ENCODE results near the gene HS6ST1.
"Not testable (repeated sequence)": the region's sequence is repeated elsewhere in the genome, so short reads cannot be mapped to it uniquely, and the experiment has no call there.

The HS6ST1 gene

DNA sequence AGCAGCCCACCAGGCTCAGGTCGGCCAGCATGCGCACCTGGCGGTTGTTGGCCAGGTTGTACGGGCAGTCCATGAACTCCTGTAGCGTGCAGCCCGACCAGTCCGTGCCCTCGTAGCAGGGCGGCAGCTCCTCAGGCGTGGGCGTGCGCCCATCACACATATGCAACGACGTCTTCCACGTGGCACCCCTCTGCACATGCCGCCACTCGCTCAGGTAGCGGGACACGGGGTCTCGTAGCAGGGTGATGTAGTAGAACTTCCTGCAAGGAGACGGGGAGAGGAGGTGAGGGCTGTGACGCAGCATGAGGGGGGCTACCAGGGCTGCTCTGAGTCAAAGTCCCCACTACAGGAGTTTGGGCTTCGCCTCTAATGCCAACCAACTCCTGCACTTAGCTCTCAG lies 50.1 kb downstream of the HS6ST1 start:
- not testable (repeated sequence) for H3K36me3 ChIP-seq (ENCODE audit: control insufficient read depth in 1 of 2, insufficient read depth in 2 of 2, low read length in 2 of 2)

DNA sequence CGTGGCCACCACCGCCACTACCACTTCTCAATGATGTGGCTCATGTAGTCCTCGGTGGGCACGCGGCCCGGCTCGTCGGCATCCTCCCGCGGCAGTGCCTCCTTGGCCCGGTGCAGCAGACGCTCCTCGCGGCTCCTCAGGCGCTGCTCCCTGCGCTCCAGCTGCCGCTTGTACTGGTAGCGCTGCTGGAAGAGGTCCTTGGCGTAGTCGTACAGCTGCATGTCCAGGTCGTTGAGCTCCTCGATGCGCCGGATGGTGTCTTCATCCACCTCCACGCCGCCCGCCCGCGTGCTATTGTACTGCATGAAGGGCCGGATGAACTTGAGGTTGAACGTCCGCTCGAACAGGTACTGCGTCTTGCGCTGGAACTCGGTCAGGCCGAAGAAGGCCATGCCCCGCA lies 50.5 kb downstream of the HS6ST1 start:
- not testable (repeated sequence) for H3K36me3 ChIP-seq (ENCODE audit: control insufficient read depth in 1 of 2, insufficient read depth in 2 of 2, low read length in 2 of 2); H3K27ac ChIP-seq (ENCODE audit: low read depth, low read length); H3K9ac ChIP-seq (ENCODE audit: low read depth in 1 of 2, low read length in 2 of 2); H3K9me3 ChIP-seq (ENCODE audit: control insufficient read depth in 1 of 2, low read length in 2 of 2); H3K4me3 ChIP-seq (ENCODE audit: low read depth in 1 of 2, low read length in 2 of 2); H3K27me3 ChIP-seq (ENCODE audit: control insufficient read depth in 1 of 2, insufficient read depth in 2 of 2, low read length in 2 of 2)
- H3K4me1 ChIP-seq (ENCODE audit: control insufficient read depth in 1 of 2, insufficient read depth in 2 of 2, low read length in 2 of 2), result peaks cover 9 to 18% of the 10 kb centered on the region in 2 donors

More for the DNA sequence above, 50.1 kb downstream of the HS6ST1 start:
- H3K27ac ChIP-seq (ENCODE audit: low read depth, low read length); H3K27me3 ChIP-seq (ENCODE audit: control insufficient read depth in 1 of 2, insufficient read depth in 2 of 2, low read length in 2 of 2); H3K9ac ChIP-seq (ENCODE audit: low read depth in 1 of 2, low read length in 2 of 2); H3K4me3 ChIP-seq (ENCODE audit: low read depth in 1 of 2, low read length in 2 of 2); H3K9me3 ChIP-seq (ENCODE audit: control insufficient read depth in 1 of 2, low read length in 2 of 2): not testable (repeated sequence)
- H3K4me1 ChIP-seq (ENCODE audit: control insufficient read depth in 1 of 2, insufficient read depth in 2 of 2, low read length in 2 of 2), result peaks cover 11 to 17% of the 10 kb centered on the region in 2 donors

DNA sequence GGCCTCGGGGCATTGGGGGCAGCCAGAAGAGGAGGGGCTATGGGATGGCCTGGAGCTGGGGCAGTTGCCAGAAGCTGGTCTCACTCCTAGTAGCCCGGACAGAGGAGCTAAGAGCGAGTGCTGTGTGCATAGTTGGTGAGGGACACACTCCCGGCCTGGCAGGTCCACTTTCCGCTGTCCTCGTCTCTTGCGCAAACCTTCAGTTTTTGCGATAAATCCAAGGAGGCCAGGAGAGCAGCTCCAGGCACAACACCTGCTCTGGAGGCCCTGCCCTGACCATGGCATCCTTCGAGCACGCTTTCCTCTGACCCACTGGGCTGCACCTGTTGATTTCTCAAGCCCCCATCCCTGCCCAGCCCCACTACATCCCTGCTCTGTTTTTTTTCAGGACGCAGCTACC lies 51.0 kb downstream of the HS6ST1 start:
- H3K4me1 ChIP-seq (ENCODE audit: control insufficient read depth in 1 of 2, insufficient read depth in 2 of 2, low read length in 2 of 2), result peaks cover 13 to 21% of the 10 kb centered on the region in 2 donors
- H3K27ac ChIP-seq (ENCODE audit: low read depth, low read length); H3K36me3 ChIP-seq (ENCODE audit: control insufficient read depth in 1 of 2, insufficient read depth in 2 of 2, low read length in 2 of 2); H3K27me3 ChIP-seq (ENCODE audit: control insufficient read depth in 1 of 2, insufficient read depth in 2 of 2, low read length in 2 of 2); H3K4me3 ChIP-seq (ENCODE audit: low read depth in 1 of 2, low read length in 2 of 2); H3K9ac ChIP-seq (ENCODE audit: low read depth in 1 of 2, low read length in 2 of 2); H3K9me3 ChIP-seq (ENCODE audit: control insufficient read depth in 1 of 2, low read length in 2 of 2): not testable (repeated sequence)

DNA sequence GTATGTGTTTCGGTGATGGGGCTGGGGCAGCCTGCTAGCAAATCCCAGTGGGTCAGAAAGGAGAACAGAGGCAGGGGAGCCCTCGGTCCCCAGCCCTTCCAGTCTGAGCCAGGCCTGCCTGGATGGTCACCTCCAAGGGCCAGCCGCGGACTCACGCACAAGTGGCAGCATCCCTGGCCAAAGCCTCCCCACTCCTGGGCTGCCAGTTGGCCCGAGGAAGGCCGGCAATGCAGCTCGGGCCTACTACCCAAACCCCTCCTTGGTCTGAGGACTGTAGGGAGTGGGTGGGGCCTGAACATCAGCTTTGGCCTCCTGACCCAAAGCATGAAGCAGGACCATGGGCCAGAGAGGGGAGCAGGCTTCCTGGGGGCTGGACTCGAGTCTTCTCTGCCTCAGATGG lies 51.5 kb downstream of the HS6ST1 start:
- H3K36me3 ChIP-seq (ENCODE audit: control insufficient read depth in 1 of 2, insufficient read depth in 2 of 2, low read length in 2 of 2); H3K4me3 ChIP-seq (ENCODE audit: low read depth in 1 of 2, low read length in 2 of 2); H3K27me3 ChIP-seq (ENCODE audit: control insufficient read depth in 1 of 2, insufficient read depth in 2 of 2, low read length in 2 of 2); H3K27ac ChIP-seq (ENCODE audit: low read depth, low read length); H3K9me3 ChIP-seq (ENCODE audit: control insufficient read depth in 1 of 2, low read length in 2 of 2); H3K9ac ChIP-seq (ENCODE audit: low read depth in 1 of 2, low read length in 2 of 2): not testable (repeated sequence)
- peaks cover 16 to 21% of the 10 kb centered on the region in 2 donors for H3K4me1 ChIP-seq (ENCODE audit: control insufficient read depth in 1 of 2, insufficient read depth in 2 of 2, low read length in 2 of 2)

DNA sequence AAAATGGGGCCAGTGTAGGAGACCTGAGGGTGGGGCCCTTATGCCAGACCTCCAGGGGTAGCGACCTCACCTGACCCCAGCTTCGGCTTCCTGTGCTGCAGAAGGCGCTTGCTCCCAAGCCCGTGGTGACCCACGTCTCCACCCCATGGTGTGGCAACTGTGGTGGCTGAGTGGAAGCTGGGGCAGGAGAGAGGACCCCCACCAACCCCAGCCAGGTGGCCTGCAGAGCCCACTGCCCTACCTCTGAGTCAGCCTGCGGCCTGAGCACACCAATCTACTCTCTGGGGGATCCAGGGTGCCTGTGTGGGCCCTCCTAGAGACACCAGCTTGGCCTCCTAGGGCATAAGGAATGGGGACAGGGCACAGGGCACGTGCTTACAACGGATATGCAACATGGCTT lies 52.2 kb downstream of the HS6ST1 start:
- H3K27me3 ChIP-seq (ENCODE audit: control insufficient read depth in 1 of 2, insufficient read depth in 2 of 2, low read length in 2 of 2); H3K36me3 ChIP-seq (ENCODE audit: control insufficient read depth in 1 of 2, insufficient read depth in 2 of 2, low read length in 2 of 2): not testable (repeated sequence)
- peaks cover 16 to 21% of the 10 kb centered on the region in 2 donors for H3K4me1 ChIP-seq (ENCODE audit: control insufficient read depth in 1 of 2, insufficient read depth in 2 of 2, low read length in 2 of 2)

DNA sequence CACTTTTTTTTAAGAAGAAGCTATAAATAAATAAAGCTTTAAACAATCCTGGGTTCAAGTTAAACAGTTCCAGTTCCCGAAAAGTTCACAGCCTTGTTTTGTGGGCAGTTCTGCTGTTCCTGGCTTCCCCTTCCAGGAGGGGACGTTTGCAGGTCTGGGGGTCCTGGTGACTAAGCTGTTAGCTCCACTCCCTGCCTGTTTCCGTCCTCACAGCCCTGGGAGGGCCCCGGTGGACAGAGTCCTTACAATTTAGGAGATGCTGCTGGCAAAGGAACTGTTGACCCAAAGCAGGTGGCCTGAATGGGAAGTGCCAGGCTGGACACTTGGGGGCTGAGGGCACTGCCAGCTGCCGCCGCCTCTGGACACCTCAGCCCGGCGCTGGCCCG lies 53.1 kb downstream of the HS6ST1 start:
- not testable (repeated sequence) for H3K9me3 ChIP-seq (ENCODE audit: control insufficient read depth in 1 of 2, low read length in 2 of 2); H3K9ac ChIP-seq (ENCODE audit: low read depth in 1 of 2, low read length in 2 of 2); H3K4me3 ChIP-seq (ENCODE audit: low read depth in 1 of 2, low read length in 2 of 2); H3K27ac ChIP-seq (ENCODE audit: low read depth, low read length); H3K36me3 ChIP-seq (ENCODE audit: control insufficient read depth in 1 of 2, insufficient read depth in 2 of 2, low read length in 2 of 2); H3K27me3 ChIP-seq (ENCODE audit: control insufficient read depth in 1 of 2, insufficient read depth in 2 of 2, low read length in 2 of 2)
- H3K4me1 ChIP-seq (ENCODE audit: control insufficient read depth in 1 of 2, insufficient read depth in 2 of 2, low read length in 2 of 2), result peaks cover 16% of the 10 kb centered on the region in 2 donors

More for the DNA sequence above, 52.2 kb downstream of the HS6ST1 start:
- H3K9me3 ChIP-seq (ENCODE audit: control insufficient read depth in 1 of 2, low read length in 2 of 2); H3K4me3 ChIP-seq (ENCODE audit: low read depth in 1 of 2, low read length in 2 of 2); H3K27ac ChIP-seq (ENCODE audit: low read depth, low read length); H3K9ac ChIP-seq (ENCODE audit: low read depth in 1 of 2, low read length in 2 of 2): not testable (repeated sequence)

DNA sequence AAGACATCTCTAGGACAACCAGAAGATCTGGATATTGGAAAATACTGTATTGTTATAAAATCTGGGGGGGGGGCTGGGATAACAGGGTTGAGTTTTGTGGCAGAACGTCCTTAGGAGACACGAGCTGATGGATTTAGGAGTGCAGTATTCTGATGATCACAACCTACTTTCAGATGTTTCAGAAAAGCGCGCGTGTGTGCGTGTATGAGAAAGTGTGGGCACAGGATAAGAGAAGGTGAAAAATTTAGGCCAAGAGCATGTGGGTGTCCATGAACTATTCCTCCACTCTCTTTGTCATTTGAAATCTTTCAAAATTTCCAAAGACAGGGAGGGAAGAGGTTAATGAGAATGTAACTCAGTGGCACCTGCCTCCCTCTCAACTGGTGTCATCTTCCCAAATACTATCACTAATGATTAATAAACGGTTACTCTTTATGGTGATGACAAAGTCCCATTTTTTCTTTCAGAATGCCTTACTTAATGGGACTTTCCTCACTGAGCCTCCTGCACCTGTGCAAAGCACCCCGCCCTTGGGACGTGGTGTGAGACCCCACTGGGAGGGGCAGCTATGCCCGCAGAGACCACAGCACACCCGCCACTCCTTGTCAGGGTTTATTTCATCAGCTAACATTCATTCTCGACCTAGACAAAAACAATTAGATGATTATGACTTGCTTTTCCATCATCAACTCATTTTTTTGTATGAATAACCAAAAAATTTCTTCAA lies 53.6 kb downstream of the HS6ST1 start:
- Histone ChIP-seq H3K36me3 (ENCODE audit: control insufficient read depth in 1 of 2, insufficient read depth in 2 of 2, low read length in 2 of 2) (no peaks in the 10 kb centered on the region), H3K4me1 (ENCODE audit: control insufficient read depth in 1 of 2, insufficient read depth in 2 of 2, low read length in 2 of 2) (peaks cover 13 to 16% of the 10 kb centered on the region in 2 donors), H3K27me3 (ENCODE audit: control insufficient read depth in 1 of 2, insufficient read depth in 2 of 2, low read length in 2 of 2) (no peaks in the 10 kb centered on the region), H3K27ac (ENCODE audit: low read depth, low read length) (no peak overlapping the region), H3K9me3 (ENCODE audit: control insufficient read depth in 1 of 2, low read length in 2 of 2) (no peaks in the 10 kb centered on the region), H3K4me3 (ENCODE audit: low read depth in 1 of 2, low read length in 2 of 2) (no peak overlapping the region), H3K9ac (ENCODE audit: low read depth in 1 of 2, low read length in 2 of 2) (no peak overlapping the region)

DNA sequence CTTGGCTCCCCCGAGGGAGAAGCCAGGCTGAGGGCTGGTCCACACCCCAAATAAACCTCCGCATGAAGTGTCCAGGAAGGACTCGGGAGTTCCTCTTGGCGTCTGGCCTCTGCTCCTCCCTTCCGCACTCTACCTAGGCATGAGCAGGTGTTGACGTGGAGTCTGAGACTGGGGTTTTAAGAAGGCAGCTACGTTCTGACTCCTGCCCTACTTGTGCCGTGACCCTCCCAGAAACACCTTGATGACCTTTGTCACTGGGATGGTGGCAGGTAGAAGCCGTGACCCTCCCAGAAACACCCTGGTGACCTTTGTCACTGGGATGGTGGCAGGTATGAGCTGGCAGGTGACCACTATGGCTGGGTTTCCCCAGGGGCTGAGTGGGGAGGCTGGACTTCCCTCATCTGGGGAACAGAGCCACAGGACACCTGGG lies 54.8 kb downstream of the HS6ST1 start:
- Histone ChIP-seq H3K27me3 (ENCODE audit: control insufficient read depth in 1 of 2, insufficient read depth in 2 of 2, low read length in 2 of 2) (no peaks in the 10 kb centered on the region), H3K4me1 (ENCODE audit: control insufficient read depth in 1 of 2, insufficient read depth in 2 of 2, low read length in 2 of 2) (peaks cover 13 to 16% of the 10 kb centered on the region in 2 donors), H3K9me3 (ENCODE audit: control insufficient read depth in 1 of 2, low read length in 2 of 2) (no peaks in the 10 kb centered on the region), H3K27ac (ENCODE audit: low read depth, low read length) (no peak overlapping the region), H3K36me3 (ENCODE audit: control insufficient read depth in 1 of 2, insufficient read depth in 2 of 2, low read length in 2 of 2) (no peaks in the 10 kb centered on the region), H3K9ac (ENCODE audit: low read depth in 1 of 2, low read length in 2 of 2) (peak overlapping the region in 1 of 2 donors; percentile 18), H3K4me3 (ENCODE audit: low read depth in 1 of 2, low read length in 2 of 2) (no peak overlapping the region)

DNA sequence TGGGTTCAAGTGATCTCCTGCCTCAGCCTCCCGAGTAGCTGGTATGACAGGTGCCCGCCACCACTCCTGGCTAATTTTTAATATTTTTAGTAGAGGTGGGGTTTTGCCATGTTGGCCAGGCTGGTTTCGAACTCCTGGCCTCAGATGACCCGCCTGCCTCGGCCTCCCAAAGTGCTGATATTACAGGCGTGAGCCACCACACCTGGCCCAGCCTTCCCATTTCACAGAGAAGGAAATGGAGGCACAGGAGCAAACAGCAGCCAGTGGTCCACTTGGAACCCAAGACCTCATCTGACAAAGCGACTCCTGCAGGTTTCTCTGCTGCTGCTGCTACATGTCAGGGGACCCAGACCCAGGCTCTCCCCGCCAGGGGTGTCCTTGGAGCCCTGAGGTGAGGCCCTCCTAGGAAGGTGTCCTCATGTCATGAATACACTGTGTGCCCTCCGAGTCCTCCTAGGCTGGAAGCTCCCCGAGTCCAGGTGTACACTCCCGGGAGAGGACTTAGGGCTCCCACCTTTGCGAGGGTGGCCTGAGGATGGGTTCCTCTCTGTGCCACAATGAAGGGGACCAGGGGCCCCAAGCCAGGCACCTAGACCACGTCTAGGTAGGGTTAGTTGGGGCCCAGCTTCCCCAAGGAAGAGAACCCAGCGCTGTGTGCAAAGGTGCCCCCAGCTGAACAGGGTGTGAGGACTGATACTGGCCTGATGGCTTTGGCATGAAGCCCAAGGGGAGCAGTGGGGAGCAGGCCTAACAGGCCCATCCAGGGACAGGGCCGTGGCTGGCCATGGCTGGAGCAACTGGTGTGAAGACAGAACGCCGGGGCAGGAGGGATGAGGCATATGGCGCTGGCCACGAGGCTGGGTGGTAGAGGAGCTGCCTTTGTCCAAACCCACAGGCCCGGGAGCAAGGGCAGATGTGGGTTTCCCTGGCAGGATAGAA lies 56.1 kb downstream of the HS6ST1 start:
- no peak overlapping the region for H3K27ac ChIP-seq (ENCODE audit: low read depth, low read length)
- H3K36me3 ChIP-seq (ENCODE audit: control insufficient read depth in 1 of 2, insufficient read depth in 2 of 2, low read length in 2 of 2), result no peaks in the 10 kb centered on the region
- no peaks in the 10 kb centered on the region for H3K27me3 ChIP-seq (ENCODE audit: control insufficient read depth in 1 of 2, insufficient read depth in 2 of 2, low read length in 2 of 2)
- H3K9ac ChIP-seq (ENCODE audit: low read depth in 1 of 2, low read length in 2 of 2), result no peak overlapping the region
- peaks cover 13 to 16% of the 10 kb centered on the region in 2 donors for H3K4me1 ChIP-seq (ENCODE audit: control insufficient read depth in 1 of 2, insufficient read depth in 2 of 2, low read length in 2 of 2)
- no peak overlapping the region for H3K4me3 ChIP-seq (ENCODE audit: low read depth in 1 of 2, low read length in 2 of 2)
- no peaks in the 10 kb centered on the region for H3K9me3 ChIP-seq (ENCODE audit: control insufficient read depth in 1 of 2, low read length in 2 of 2)

Data from duodenal mucosa (tissue), 2 donors.